B cell (primary cell): ENCODE measurements around the gene VGLL2. TPM values are rescaled to one million over a fixed set of nuclear protein-coding genes. Genes with fewer than 3 reads are reported as not detected.

Experiments
- ATAC-seq: fragments of 200-7000 bp; cut with Tn5 transposase; one replicate; pipeline ENCODE4 v1.10.0; 2021; ENCODE audit warnings: low read depth, mild to moderate bottlenecking, moderate number of reproducible peaks, moderate library complexity
- CTCF ChIA-PET: fragments of 350-600 bp; sonication (Branson Sonifier 250); formaldehyde crosslinking; loops from one replicate; lab custom pipeline; 2021; ENCODE audit warnings: antibody characterized with exemption, inconsistent platforms; lab: Charles Lee
- POLR2A ChIA-PET: fragments of 350-600 bp; sonication (Branson Sonifier 250); formaldehyde crosslinking; loops from one replicate; lab custom pipeline; 2021; ENCODE audit warnings: antibody characterized with exemption; lab: Charles Lee
- DNase-seq: peaks from one replicate; pipeline ENCODE4 v3.0.0; 2013
- H2AFZ ChIP-seq: 2 replicates; pipeline ENCODE4 v1.6.1; 2012; ENCODE audit warnings: mild to moderate bottlenecking, low read depth, low read length; ENCODE audit not compliant: insufficient read depth, poor library complexity, severe bottlenecking
- H3K27ac ChIP-seq, 2 donors: 1 replicate in 1 of 2; 2 replicates in 1 of 2; pipeline ENCODE4 v1.5.1; 2012 to 2013; ENCODE audit warnings: low read length in 2 of 2, mild to moderate bottlenecking in 2 of 2, moderate library complexity in 1 of 2
- H3K27me3 ChIP-seq, 4 experiments: fragments of 200-600 bp in 1 of 4; sonication (generic) in 1 of 4; replicated peaks in 1 of 4; 1 replicate in 2 of 4; 2 replicates in 2 of 4; pipeline versions ENCODE4 v1.6.1 to v1.7.0; 2013 to 2016; ENCODE audit warnings: low read length in 3 of 4, mild to moderate bottlenecking in 2 of 4, mixed read lengths in 1 of 4, moderate library complexity in 1 of 4; ENCODE audit not compliant: insufficient read depth in 4 of 4, control insufficient read depth in 3 of 4; ENCODE audit errors: control extremely low read depth in 1 of 4
- H3K36me3 ChIP-seq, 2 experiments: replicated peaks in 1 of 2; 1 replicate in 1 of 2; 2 replicates in 1 of 2; pipeline versions ENCODE4 v1.6.1 to v1.7.1; 2013; ENCODE audit warnings: low read length in 1 of 2; ENCODE audit not compliant: insufficient read depth in 2 of 2, control insufficient read depth in 1 of 2; ENCODE audit errors: control extremely low read depth in 1 of 2, extremely low read depth in 1 of 2
- H3K4me1 ChIP-seq, 2 donors: fragments of 200-600 bp in 1 of 2; sonication (generic) in 1 of 2; 1 replicate in 1 of 2; 2 replicates in 1 of 2; pipeline versions ENCODE4 v1.5.1 to v1.6.1; 2013 to 2017; ENCODE audit warnings: low read length in 2 of 2; ENCODE audit not compliant: control insufficient read depth in 2 of 2, insufficient read depth in 2 of 2
- H3K4me2 ChIP-seq: replicated peaks from 2 replicates; pipeline ENCODE3; 2012; ENCODE audit warnings: mild to moderate bottlenecking, low read depth, low read length; ENCODE audit not compliant: poor library complexity, severe bottlenecking
- H3K4me3 ChIP-seq, 5 experiments: fragments of 200-600 bp in 1 of 5; sonication (generic) in 1 of 5; 1 replicate in 3 of 5; 2 replicates in 2 of 5; pipeline versions ENCODE4 v1.5.1 to v1.7.0; 2011 to 2016; ENCODE audit warnings: low read length in 4 of 5, mild to moderate bottlenecking in 4 of 5, low read depth in 2 of 5, control low read depth in 1 of 5, moderate library complexity in 1 of 5; ENCODE audit not compliant: insufficient read depth in 1 of 5; ENCODE audit errors: control extremely low read depth in 1 of 5, extremely low read depth in 1 of 5
- H3K79me2 ChIP-seq: fragments of 200-600 bp; sonication (generic); one replicate; pipeline ENCODE4 v1.6.0; 2016; ENCODE audit warnings: low read length; ENCODE audit not compliant: control insufficient read depth, insufficient read depth
- H3K9ac ChIP-seq: fragments of 200-600 bp; sonication (generic); 2 replicates; pipeline ENCODE4 v1.6.1; 2017; ENCODE audit warnings: mild to moderate bottlenecking, low read length, moderate library complexity
- H3K9me3 ChIP-seq, 3 donors: one replicate each; pipeline versions ENCODE4 v1.6.1 to v1.7.1; 2013; ENCODE audit warnings: low read length in 2 of 3; ENCODE audit not compliant: control insufficient read depth in 2 of 3, insufficient read depth in 1 of 3; ENCODE audit errors: control extremely low read depth in 1 of 3
- H4K20me1 ChIP-seq: 2 replicates; pipeline ENCODE4 v1.6.0; 2012; ENCODE audit warnings: mild to moderate bottlenecking, low read length; ENCODE audit not compliant: insufficient read depth, control insufficient read depth, poor library complexity, severe bottlenecking
- H3K27ac Mint-ChIP-seq: one replicate; pipeline ENCODE4 v1.8.0; 2021; ENCODE audit warnings: mixed read lengths
- H3K27me3 Mint-ChIP-seq: one replicate; pipeline ENCODE4 v1.8.0; 2021; ENCODE audit warnings: mixed read lengths
- H3K4me1 Mint-ChIP-seq: one replicate; pipeline ENCODE4 v1.8.0; 2021; ENCODE audit warnings: mixed read lengths
- H3K4me3 Mint-ChIP-seq: one replicate; pipeline ENCODE4 v1.8.0; 2021; ENCODE audit warnings: mixed read lengths
- H3K9me3 Mint-ChIP-seq: one replicate; pipeline ENCODE4 v1.8.0; 2022; ENCODE audit warnings: mixed read lengths; ENCODE audit not compliant: insufficient read depth
- CTCF ChIP-seq: fragments of 200-600 bp; IDR thresholded peaks from one replicate; pipeline ENCODE4 v1.8.0; 2022; ENCODE audit warnings: antibody characterized with exemption, mild to moderate bottlenecking
- EZH2 ChIP-seq: IDR thresholded peaks from 2 replicates; pipeline ENCODE4 v1.6.1; 2012; ENCODE audit warnings: borderline replicate concordance, low read depth, mild to moderate bottlenecking, moderate library complexity, low read length; ENCODE audit not compliant: insufficient read depth, poor library complexity, severe bottlenecking
- WGBS: methylation state at CpG from one replicate; pipeline ENCODE4 v1.1.5; 2013; ENCODE audit warnings: missing lambda C conversion rate; ENCODE audit not compliant: insufficient coverage; 5-methylcytosine and 5-hydroxymethylcytosine counted together
- intact Hi-C: fragments of 100-400 bp; cut with micrococcal nuclease; formaldehyde crosslinking; loops from one replicate; pipeline ENCODE4 v1.10.0; 2022
- polyA plus RNA-seq: library from polyadenylated mRNA; depleted of rRNA; stranded (reverse); fragments of >200 nt; gene quantifications from 2 replicates; pipeline ENCODE4 v1.2.3, GENCODE V29; 2012
- total RNA-seq, 2 donors: library from RNA; stranded (reverse); fragments of 120-200 nt in 1 of 2; gene quantifications; 1 replicate in 1 of 2; 2 replicates in 1 of 2; pipeline versions ENCODE4 v1.2.3 to v1.2.4, GENCODE V29; 2013 to 2022

VGLL2 gene
- total and polyA plus RNA-seq, 2 donors (not counting 1 experiment from before 2014, with no cell fraction given) = not detected

GRCh38 chr6:117306227-117306790 lies 41.0 kb downstream of the VGLL2 start:
- Mint-ChIP-seq H3K4me3 (no peak overlapping the region), H3K27ac (no peak overlapping the region), H3K9me3 (no peaks in the 10 kb centered on the region), H3K4me1 (no peaks in the 10 kb centered on the region), H3K27me3 (no peaks in the 10 kb centered on the region)
- intact Hi-C loops = no loop called here
- no peak overlapping the region for H3K4me2 ChIP-seq
- no peaks in the 10 kb centered on the region for H3K36me3 ChIP-seq
- no peak overlapping the region for H2AFZ ChIP-seq
- ChIA-PET CTCF (no interaction called here), POLR2A (no interaction called here)
- 100% methylated on average over 1 of the region's 3 CpGs for WGBS
- no peaks in the 10 kb centered on the region for H3K9me3 ChIP-seq
- H3K9ac ChIP-seq = no peak overlapping the region
- TF ChIP-seq CTCF = no peak
- no peak for TF ChIP-seq EZH2
- H3K4me1 ChIP-seq = no peaks in the 10 kb centered on the region
- no peaks in the 10 kb centered on the region for H4K20me1 ChIP-seq
- H3K4me3 ChIP-seq = no peak overlapping the region
- no peaks in the 10 kb centered on the region for H3K27me3 ChIP-seq
- ATAC-seq (no peak), DNase-seq (no peak)
- H3K27ac ChIP-seq = no peak overlapping the region
- no peaks in the 10 kb centered on the region for H3K79me2 ChIP-seq

- no peak for DNase-seq
- H4K20me1 ChIP-seq = no peaks in the 10 kb centered on the region
- no peak overlapping the region for H3K9ac ChIP-seq
- no peaks in the 10 kb centered on the region for H3K79me2 ChIP-seq
- 100% methylated on average over 3 of the region's 3 CpGs for WGBS
- ChIA-PET POLR2A (no interaction called here), CTCF (no interaction called here)
- no peaks in the 10 kb centered on the region for H3K27me3 ChIP-seq
- no peak for ATAC-seq
- H3K9me3 Mint-ChIP-seq = no peaks in the 10 kb centered on the region
- intact Hi-C loops = no loop called here
- H3K4me3 Mint-ChIP-seq = no peak overlapping the region
- no peak overlapping the region for H3K27ac Mint-ChIP-seq
- no peak overlapping the region for H3K27ac ChIP-seq
- no peak overlapping the region for H2AFZ ChIP-seq
- H3K4me2 ChIP-seq = no peak overlapping the region
- H3K9me3 ChIP-seq = no peaks in the 10 kb centered on the region
- peaks cover 4% of the 10 kb centered on the region for H3K27me3 Mint-ChIP-seq
- no peak overlapping the region for H3K4me3 ChIP-seq
- no peaks in the 10 kb centered on the region for H3K36me3 ChIP-seq
- H3K4me1 Mint-ChIP-seq = no peaks in the 10 kb centered on the region
- no peaks in the 10 kb centered on the region for H3K4me1 ChIP-seq
- TF ChIP-seq CTCF (no peak), EZH2 (no peak)
These were observed 42.3 kb downstream of the VGLL2 start for GRCh38 chr6:117307655-117308054.
